K562 (cell line): ENCODE results near the gene AMOT.

Experiments
- CHD1 ChIP-seq: fragments of 200-600 bp; sonication (generic); IDR thresholded peaks from one replicate; pipeline ENCODE4 v1.6.1; 2012; ENCODE audit warnings: mild to moderate bottlenecking, moderate library complexity, low read length, inconsistent platforms
- FOXK2 ChIP-seq, 2 experiments: fragments of 450-650 bp; IDR thresholded peaks in 1 of 2; conservative IDR thresholded peaks in 1 of 2; 2 replicates each; pipeline ENCODE4 v1.6.1; 2016; ENCODE audit warnings: low read depth in 2 of 2, mild to moderate bottlenecking in 1 of 2
- GABPA ChIP-seq: fragments of 200-800 bp; sonication (Bioruptor generic); conservative IDR thresholded peaks from 2 replicates; pipeline ENCODE4 v1.6.1; 2016; ENCODE audit warnings: low read depth, missing genetic modification characterization, missing compliant biosample characterization
- NONO ChIP-seq, 2 experiments: fragments of 200-400 bp in 1 of 2; fragments of 450-650 bp in 1 of 2; formaldehyde crosslinking in 1 of 2; IDR thresholded peaks; 2 replicates each; pipeline ENCODE4 v1.6.1; 2017; ENCODE audit warnings: low read depth in 2 of 2, mild to moderate bottlenecking in 2 of 2, moderate library complexity in 2 of 2, low read length in 1 of 2
- PHB2 ChIP-seq: fragments of 450-650 bp; IDR thresholded peaks from 2 replicates; pipeline ENCODE4 v1.6.1; 2017; ENCODE audit warnings: low read depth
- POLR3A ChIP-seq: IDR thresholded peaks from 2 replicates; pipeline ENCODE4 v1.6.1; 2011; ENCODE audit warnings: borderline replicate concordance, mild to moderate bottlenecking, moderate library complexity; ENCODE audit not compliant: insufficient read length, insufficient read depth; ENCODE audit errors: extremely low read depth
- RBBP5 ChIP-seq: fragments of 200-600 bp; sonication (generic); IDR thresholded peaks from 2 replicates; pipeline ENCODE4 v1.6.1; 2012; ENCODE audit warnings: borderline replicate concordance, mild to moderate bottlenecking, low read length, control low read depth, inconsistent platforms; ENCODE audit not compliant: insufficient read depth, poor library complexity, severe bottlenecking
- TF ChIP-seq, protein P1 (sequence below), 3 experiments: IDR thresholded peaks in 2 of 3; conservative IDR thresholded peaks in 1 of 3; 2 replicates each; pipeline ENCODE4 v1.5.1; 2011 to 2012; ENCODE audit warnings: low read length in 3 of 3, mild to moderate bottlenecking in 3 of 3, control low read depth in 2 of 3, improper control_type of control experiment in 1 of 3, inconsistent platforms in 1 of 3, low read depth in 1 of 3, mixed read lengths in 1 of 3, moderate library complexity in 1 of 3; ENCODE audit not compliant: insufficient read depth in 2 of 3
- TF ChIP-seq, protein P2 (sequence below): fragments of 450-650 bp; IDR thresholded peaks from 2 replicates; pipeline ENCODE4 v1.6.1; 2017; ENCODE audit warnings: mild to moderate bottlenecking, moderate library complexity

DNA sequence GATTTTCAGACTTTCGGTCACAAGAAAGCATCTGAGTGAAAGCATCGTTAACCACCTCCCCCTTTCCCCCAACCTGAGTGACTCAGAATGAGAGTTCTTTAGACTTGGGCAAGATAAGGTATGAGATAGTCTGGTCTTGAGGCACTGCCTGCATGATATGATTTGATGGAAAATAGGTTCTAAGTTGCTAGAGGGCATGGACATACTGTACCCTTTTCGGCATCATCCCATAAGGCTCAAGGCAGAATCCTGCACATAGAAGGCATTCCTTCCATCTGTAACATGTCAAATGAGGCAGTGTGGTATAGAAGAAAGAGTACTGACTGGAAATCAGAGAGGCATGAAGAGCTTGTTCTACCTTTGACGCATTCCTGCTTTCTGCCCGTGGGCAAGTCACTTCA is 16.8 kb upstream of the AMOT start:
- TF ChIP-seq FOXK2 (conservative IDR thresholded peaks at IDR 0.05 in 1 of 2, IDR thresholded peaks at IDR 0.05 in 1 of 2; ENCODE audit: low read depth in 2 of 2) = no peak
- no peak for TF ChIP-seq GABPA
- no peak for TF ChIP-seq RBBP5
- TF ChIP-seq PHB2 = no peak
- TF ChIP-seq NONO (IDR thresholded peaks at IDR 0.05; ENCODE audit: low read depth in 2 of 2, low read length in 1 of 2) = no peak
- no peak for TF ChIP-seq POLR3A
- TF ChIP-seq, protein P1, sequence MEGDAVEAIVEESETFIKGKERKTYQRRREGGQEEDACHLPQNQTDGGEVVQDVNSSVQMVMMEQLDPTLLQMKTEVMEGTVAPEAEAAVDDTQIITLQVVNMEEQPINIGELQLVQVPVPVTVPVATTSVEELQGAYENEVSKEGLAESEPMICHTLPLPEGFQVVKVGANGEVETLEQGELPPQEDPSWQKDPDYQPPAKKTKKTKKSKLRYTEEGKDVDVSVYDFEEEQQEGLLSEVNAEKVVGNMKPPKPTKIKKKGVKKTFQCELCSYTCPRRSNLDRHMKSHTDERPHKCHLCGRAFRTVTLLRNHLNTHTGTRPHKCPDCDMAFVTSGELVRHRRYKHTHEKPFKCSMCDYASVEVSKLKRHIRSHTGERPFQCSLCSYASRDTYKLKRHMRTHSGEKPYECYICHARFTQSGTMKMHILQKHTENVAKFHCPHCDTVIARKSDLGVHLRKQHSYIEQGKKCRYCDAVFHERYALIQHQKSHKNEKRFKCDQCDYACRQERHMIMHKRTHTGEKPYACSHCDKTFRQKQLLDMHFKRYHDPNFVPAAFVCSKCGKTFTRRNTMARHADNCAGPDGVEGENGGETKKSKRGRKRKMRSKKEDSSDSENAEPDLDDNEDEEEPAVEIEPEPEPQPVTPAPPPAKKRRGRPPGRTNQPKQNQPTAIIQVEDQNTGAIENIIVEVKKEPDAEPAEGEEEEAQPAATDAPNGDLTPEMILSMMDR (IDR thresholded peaks at IDR 0.05 in 2 of 3, conservative IDR thresholded peaks at IDR 0.05 in 1 of 3; ENCODE audit: insufficient read depth in 2 of 3, low read depth in 1 of 3, low read length in 3 of 3) = no peak
- TF ChIP-seq, protein P2, sequence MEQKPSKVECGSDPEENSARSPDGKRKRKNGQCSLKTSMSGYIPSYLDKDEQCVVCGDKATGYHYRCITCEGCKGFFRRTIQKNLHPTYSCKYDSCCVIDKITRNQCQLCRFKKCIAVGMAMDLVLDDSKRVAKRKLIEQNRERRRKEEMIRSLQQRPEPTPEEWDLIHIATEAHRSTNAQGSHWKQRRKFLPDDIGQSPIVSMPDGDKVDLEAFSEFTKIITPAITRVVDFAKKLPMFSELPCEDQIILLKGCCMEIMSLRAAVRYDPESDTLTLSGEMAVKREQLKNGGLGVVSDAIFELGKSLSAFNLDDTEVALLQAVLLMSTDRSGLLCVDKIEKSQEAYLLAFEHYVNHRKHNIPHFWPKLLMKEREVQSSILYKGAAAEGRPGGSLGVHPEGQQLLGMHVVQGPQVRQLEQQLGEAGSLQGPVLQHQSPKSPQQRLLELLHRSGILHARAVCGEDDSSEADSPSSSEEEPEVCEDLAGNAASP = no peak
- no peak for TF ChIP-seq CHD1
